ENCODE data around the gene CLNK.
"Not testable (repeated sequence)": the region's sequence is repeated elsewhere in the genome, so short reads cannot be mapped to it uniquely, and the experiment has no call there.

Gene CLNK

GRCh38 chr4:10656988-10657387 lies 27.6 kb downstream of the CLNK start:
- no peak for DNase-seq

- no peak for DNase-seq
Measured at GRCh38 chr4:10656420-10656819, 28.1 kb downstream of the CLNK start.

- no peak for DNase-seq
Measured at GRCh38 chr4:10655968-10656367, 28.6 kb downstream of the CLNK start.

- DNase-seq: no peak
Measured at GRCh38 chr4:10648479-10648878, 36.1 kb downstream of the CLNK start.

- DNase-seq: no peak
Measured at GRCh38 chr4:10647846-10648245, 36.7 kb downstream of the CLNK start.

GRCh38 chr4:10643600-10644425 lies 40.8 kb downstream of the CLNK start:
- no peak for DNase-seq

GRCh38 chr4:10640561-10641201 lies 43.9 kb downstream of the CLNK start:
- DNase-seq: no peak

GRCh38 chr4:10639664-10640063 lies 44.9 kb downstream of the CLNK start:
- DNase-seq: no peak

- DNase-seq: no peak
Measured at GRCh38 chr4:10639100-10639499, 45.5 kb downstream of the CLNK start.

GRCh38 chr4:10635091-10635490 lies 49.5 kb downstream of the CLNK start:
- DNase-seq: no peak

- no peak for DNase-seq
Measured at GRCh38 chr4:10629394-10629793, 55.2 kb downstream of the CLNK start.

- DNase-seq: no peak
Measured at GRCh38 chr4:10625131-10625530, 59.4 kb downstream of the CLNK start.

- DNase-seq: no peak
Measured at GRCh38 chr4:10623862-10624261, 60.7 kb downstream of the CLNK start.

GRCh38 chr4:10623241-10623640 lies 61.3 kb downstream of the CLNK start:
- DNase-seq: no peak

- DNase-seq: no peak
Measured at GRCh38 chr4:10622728-10623127, 61.8 kb downstream of the CLNK start.

- no peak for DNase-seq
Measured at GRCh38 chr4:10620935-10621488, 63.6 kb downstream of the CLNK start.

- DNase-seq: no peak
Measured at GRCh38 chr4:10619855-10620254, 64.7 kb downstream of the CLNK start.

GRCh38 chr4:10619220-10619619 lies 65.3 kb downstream of the CLNK start:
- DNase-seq: no peak

GRCh38 chr4:10614926-10615325 lies 69.6 kb downstream of the CLNK start:
- DNase-seq: not testable (repeated sequence)

- DNase-seq: no peak
Measured at GRCh38 chr4:10613926-10614478, 70.6 kb downstream of the CLNK start.

- DNase-seq: no peak
Measured at GRCh38 chr4:10612476-10612875, 72.1 kb downstream of the CLNK start.

- no peak for DNase-seq
Measured at GRCh38 chr4:10611673-10612072, 72.9 kb downstream of the CLNK start.

GRCh38 chr4:10608501-10609219 lies 75.9 kb downstream of the CLNK start:
- DNase-seq: no peak
